Regular cardiac myocyte (primary cell): ENCODE measurements around the gene ALDH8A1. TPM values are rescaled to one million over a fixed set of nuclear protein-coding genes. Genes with fewer than 3 reads are reported as not detected.

Source experiments
- total RNA-seq: library from RNA; depleted of rRNA; stranded (reverse); fragments of >200 nt; gene quantifications from 2 replicates; pipeline ENCODE4 v1.2.3, GENCODE V29; 2014

The ALDH8A1 gene, protein sequence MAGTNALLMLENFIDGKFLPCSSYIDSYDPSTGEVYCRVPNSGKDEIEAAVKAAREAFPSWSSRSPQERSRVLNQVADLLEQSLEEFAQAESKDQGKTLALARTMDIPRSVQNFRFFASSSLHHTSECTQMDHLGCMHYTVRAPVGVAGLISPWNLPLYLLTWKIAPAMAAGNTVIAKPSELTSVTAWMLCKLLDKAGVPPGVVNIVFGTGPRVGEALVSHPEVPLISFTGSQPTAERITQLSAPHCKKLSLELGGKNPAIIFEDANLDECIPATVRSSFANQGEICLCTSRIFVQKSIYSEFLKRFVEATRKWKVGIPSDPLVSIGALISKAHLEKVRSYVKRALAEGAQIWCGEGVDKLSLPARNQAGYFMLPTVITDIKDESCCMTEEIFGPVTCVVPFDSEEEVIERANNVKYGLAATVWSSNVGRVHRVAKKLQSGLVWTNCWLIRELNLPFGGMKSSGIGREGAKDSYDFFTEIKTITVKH
- total RNA-seq = 0.38 and 0.85 TPM in 2 replicates

DNA sequence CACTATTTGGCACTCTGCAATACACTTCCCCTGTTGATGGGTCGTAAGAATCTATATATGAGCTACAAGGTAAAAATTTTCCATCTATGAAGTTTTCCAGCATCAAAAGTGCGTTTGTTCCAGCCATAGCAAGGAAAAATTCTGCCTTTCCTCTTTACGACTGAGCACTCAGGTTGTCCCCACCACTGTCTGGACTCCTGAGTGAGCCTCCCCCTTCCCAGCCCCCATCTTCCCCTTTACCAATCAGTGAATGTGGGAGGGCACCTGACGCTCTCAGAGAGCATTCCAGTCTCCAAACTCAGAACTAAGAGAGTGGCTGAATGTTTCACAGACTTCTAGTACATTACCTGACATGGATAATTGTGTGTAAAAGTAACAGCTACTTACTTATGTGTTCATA, at the start of gene ALDH8A1:
ALDH8A1 (minus strand) TSS at position 175 of the 400 bp plus-strand sequence; CDS start at position 127, 48 bp downstream.

Other genes starting within 250 kb of the ALDH8A1 start
- gene HBS1L, start 104.7 kb upstream of the ALDH8A1 start, total RNA-seq = 111 and 146 TPM in 2 replicates
- 0.28 and 6.3 TPM in 2 replicates for gene MYB, start 231.2 kb upstream of the ALDH8A1 start, total RNA-seq